K562 (cell line): ENCODE results near the gene MRPL57. TPM values are rescaled to one million over a fixed set of nuclear protein-coding genes. Genes with fewer than 3 reads are reported as not detected.
A peak's percentile ranks its signal among the peaks of the same experiment; 100 is the strongest.

Experiments
- ATAC-seq: fragments of 200-7000 bp; cut with Tn5 transposase; 3 replicates; pipeline ENCODE4 v1.9.1; 2020; ENCODE audit warnings: moderate library complexity
- BruUV-seq: library from RNA; stranded (reverse); fragments of 400-500 nt; replicated peaks from 2 replicates; lab custom pipeline; 2021; lab: Mats Ljungman, UMichigan
- CTCF ChIA-PET: fragments of 300-600 bp; formaldehyde crosslinking; extraction: SDS; loops from one replicate; lab custom pipeline; 2021; ENCODE audit warnings: low intra/inter-chr PET ratio; lab: Yijun Ruan, JAX
- POLR2A ChIA-PET: fragments of 300-600, 350-650 bp; sonication (Branson Sonifier 250); formaldehyde crosslinking; extraction: SDS; loops from one replicate; lab custom pipeline; 2021; ENCODE audit warnings: antibody characterized with exemption, inconsistent platforms; lab: Yijun Ruan, JAX
- DNase-seq, 4 experiments: peaks; one replicate each; pipeline versions ENCODE4 v3.0.0 to v3.0.0-alpha.2; 2011 to 2018; ENCODE audit warnings: low spot score in 3 of 4, mixed read lengths in 3 of 4; ENCODE audit errors: extremely low read depth in 1 of 4
- FAIRE-seq: peaks from 2 replicates; lab custom pipeline; 2011; peaks lifted over from hg19 to GRCh38; lab: Jason Lieb, UNC
- H2AFZ ChIP-seq: 2 replicates; pipeline ENCODE4 v1.6.0; 2011; ENCODE audit warnings: low read depth, low read length, control low read depth, inconsistent platforms
- H3K27ac ChIP-seq: fragments of 200-600 bp; 3 replicates; pipeline ENCODE4 v1.8.0; 2011; ENCODE audit warnings: low read depth, mild to moderate bottlenecking, control low read depth, inconsistent platforms, low read length, moderate library complexity, mixed read lengths; ENCODE audit errors: extremely low read depth
- H3K27me3 ChIP-seq, 2 experiments: fragments of 300-600 bp in 1 of 2; 2 replicates in 1 of 2; 3 replicates in 1 of 2; pipeline versions ENCODE4 v1.6.0 to v1.8.0; 2011; ENCODE audit warnings: inconsistent platforms in 2 of 2, low read length in 2 of 2, mild to moderate bottlenecking in 1 of 2, mixed read lengths in 1 of 2, moderate library complexity in 1 of 2; ENCODE audit not compliant: control insufficient read depth in 2 of 2, insufficient read depth in 2 of 2
- H3K36me3 ChIP-seq: fragments of 300-600 bp; 3 replicates; pipeline ENCODE4 v1.8.0; 2011; ENCODE audit warnings: mild to moderate bottlenecking, low read length, inconsistent platforms; ENCODE audit not compliant: control insufficient read depth, insufficient read depth
- H3K4me1 ChIP-seq, 2 experiments: fragments of 200-600 bp in 1 of 2; replicated peaks in 1 of 2; 2 replicates in 1 of 2; 3 replicates in 1 of 2; pipeline versions ENCODE4 v1.5.1 to v1.8.0; 2011; ENCODE audit warnings: inconsistent platforms in 2 of 2, low read length in 2 of 2, mild to moderate bottlenecking in 1 of 2, mixed read lengths in 1 of 2, moderate library complexity in 1 of 2; ENCODE audit not compliant: control insufficient read depth in 2 of 2, insufficient read depth in 2 of 2
- H3K4me2 ChIP-seq: 2 replicates; pipeline ENCODE4 v1.6.1; 2011; ENCODE audit warnings: low read length, control low read depth, inconsistent platforms, mixed read lengths; ENCODE audit not compliant: insufficient read depth
- H3K4me3 ChIP-seq: fragments of 200-600 bp; sonication (generic), shearing (Covaris generic); 2 replicates; pipeline ENCODE4 v1.5.1; 2016; ENCODE audit warnings: control low read depth, inconsistent platforms
- H3K79me2 ChIP-seq: fragments of 200-600 bp; 3 replicates; pipeline ENCODE4 v1.8.0; 2011; ENCODE audit warnings: low read length, inconsistent platforms; ENCODE audit not compliant: control insufficient read depth, insufficient read depth
- H3K9ac ChIP-seq, 2 experiments: 2 replicates each; pipeline versions ENCODE4 v1.6.0 to v1.6.1; 2011; ENCODE audit warnings: low read depth in 2 of 2, low read length in 2 of 2, control low read depth in 1 of 2, inconsistent platforms in 1 of 2, mild to moderate bottlenecking in 1 of 2, mixed read lengths in 1 of 2; ENCODE audit not compliant: insufficient read depth in 1 of 2
- H3K9me1 ChIP-seq: one replicate; pipeline ENCODE4 v1.6.0; 2011; ENCODE audit warnings: inconsistent platforms, mild to moderate bottlenecking, low read length, moderate library complexity; ENCODE audit not compliant: control insufficient read depth, insufficient read depth
- H3K9me3 ChIP-seq: replicated peaks from 2 replicates; pipeline ENCODE4 v1.5.1; 2011; ENCODE audit warnings: low read depth, low read length, inconsistent platforms; ENCODE audit not compliant: control insufficient read depth, insufficient read depth
- H4K20me1 ChIP-seq: replicated peaks from 2 replicates; pipeline ENCODE4 v1.6.1; 2011; ENCODE audit warnings: low read length, inconsistent platforms, mixed read lengths; ENCODE audit not compliant: control insufficient read depth, insufficient read depth
- CREM ChIP-seq: IDR thresholded peaks from 2 replicates; pipeline ENCODE4 v1.6.1; 2014; ENCODE audit warnings: antibody characterized with exemption, low read depth
- CXXC5 ChIP-seq: fragments of 250-450 bp; sonication (Bioruptor Pico); IDR thresholded peaks from 2 replicates; pipeline ENCODE4 v1.8.0; 2022; ENCODE audit warnings: inconsistent platforms, mild to moderate bottlenecking, moderate library complexity
- DPF2 ChIP-seq: fragments of 450-650 bp; IDR thresholded peaks from 2 replicates; pipeline ENCODE4 v1.6.1; 2016
- ETV5 ChIP-seq: sonication (generic); formaldehyde crosslinking; IDR thresholded peaks from 2 replicates; pipeline ENCODE4 v1.4.0; 2020; ENCODE audit warnings: low read depth, mild to moderate bottlenecking, missing genetic modification reagents
- GTF2A2 ChIP-seq: IDR thresholded peaks from 2 replicates; pipeline ENCODE4 v1.6.1; 2016; ENCODE audit warnings: mild to moderate bottlenecking, missing genetic modification characterization, missing compliant biosample characterization
- ILK ChIP-seq: fragments of 450-650 bp; IDR thresholded peaks from 2 replicates; pipeline ENCODE4 v1.6.1; 2016; ENCODE audit warnings: missing genetic modification characterization, low read depth, mild to moderate bottlenecking, missing compliant biosample characterization, moderate library complexity, borderline replicate concordance
- KDM4B ChIP-seq, 2 experiments: fragments of 450-650 bp in 1 of 2; sonication (generic) in 1 of 2; IDR thresholded peaks; 2 replicates each; pipeline ENCODE4 v1.6.1; 2016 to 2017; ENCODE audit warnings: borderline replicate concordance in 2 of 2, antibody characterized with exemption in 1 of 2, low read depth in 1 of 2, mild to moderate bottlenecking in 1 of 2
- OTX1 ChIP-seq: fragments of 450-650 bp; formaldehyde crosslinking; IDR thresholded peaks from 2 replicates; pipeline ENCODE4 v1.4.0; 2022; ENCODE audit warnings: mild to moderate bottlenecking
- POLR2A ChIP-seq: fragments of 450-650 bp; conservative IDR thresholded peaks from 2 replicates; pipeline ENCODE4 v1.6.1; 2016
- RBM15 ChIP-seq: fragments of 200-400 bp; formaldehyde crosslinking; IDR thresholded peaks from 2 replicates; pipeline ENCODE4 v1.6.1; 2018; ENCODE audit warnings: mild to moderate bottlenecking, low read length, moderate library complexity; ENCODE audit not compliant: insufficient read depth
- YBX1 ChIP-seq: fragments of 450-650 bp; IDR thresholded peaks from 2 replicates; pipeline ENCODE4 v1.7.1; 2016; ENCODE audit warnings: mild to moderate bottlenecking
- ZC3H11A ChIP-seq: IDR thresholded peaks from 2 replicates; pipeline ENCODE4 v1.6.1; 2012; ENCODE audit warnings: low read depth, low read length, improper control_type of control experiment
- ZKSCAN8 ChIP-seq: fragments of 200-800 bp; sonication (Bioruptor generic); IDR thresholded peaks from 2 replicates; pipeline ENCODE4 v1.6.1; 2016; ENCODE audit warnings: missing genetic modification characterization, missing compliant biosample characterization
- WGBS: fragments of 100-300 bp; shearing (Covaris generic); methylation state at CpG from one replicate; pipeline ENCODE4 v1.1.6; 2016; ENCODE audit warnings: low coverage, mixed read lengths; ENCODE audit not compliant: insufficient coverage; ENCODE audit errors: missing lambda C conversion rate; 5-methylcytosine and 5-hydroxymethylcytosine counted together
- in situ Hi-C: fragments of 300-500 bp; cut with MboI; formaldehyde crosslinking; loops from 4 replicates; pipeline ENCODE4 v1.15.0; 2018; ENCODE audit warnings: inconsistent platforms, mixed read lengths
- intact Hi-C: fragments of 100-400 bp; cut with micrococcal nuclease; formaldehyde crosslinking; loops from 2 replicates; pipeline ENCODE4 v1.14.2; 2022
- polyA plus RNA-seq, 8 experiments: library from polyadenylated mRNA; depleted of rRNA in 4 of 8; stranded (reverse) in 5 of 8; unstranded in 3 of 8; fragments of >200 nt; fragmentation: Nextera tagmentation in 2 of 8; fragmentation: Illumina TruSeq in 1 of 8; extraction: Ambion mirVana in 2 of 8; extraction: Trizol in 1 of 8; gene quantifications; 2 replicates each; pipeline versions ENCODE4 v1.2.1 to v1.2.3, GENCODE V29; 2011 to 2014; ENCODE audit warnings: inconsistent platforms in 1 of 8, missing spikeins in 1 of 8
- total RNA-seq, 7 experiments: library from RNA; depleted of rRNA in 6 of 7; stranded (reverse); fragments of >200 nt in 6 of 7; fragmentation: Illumina TruSeq in 2 of 7; extraction: Trizol in 2 of 7; gene quantifications; 2 replicates each; pipeline versions ENCODE4 v1.2.1 to v1.2.3, GENCODE V29; 2011 to 2021; ENCODE audit warnings: low replicate concordance in 1 of 7

MRPL57 gene
- total and polyA plus RNA-seq, 9 of the 15 experiments (the other 6 are each of a cell fraction or from before 2014, with no cell fraction given) = 6.5 to 40.4 (median 15.7) TPM

- H3K79me2 ChIP-seq = peaks cover 13% of the 10 kb centered on the region; the same call in 2 of the 3 replicates
- H3K4me3 ChIP-seq = no peak overlapping the region
- no peak overlapping the region for H3K9ac ChIP-seq
- ChIA-PET CTCF (no interaction called here), POLR2A (interaction anchor here (1.0 kb wide), 1 partner anchor 15 kb away, joined by 3 read pairs; no protein-coding TSS in a partner anchor)
- BruUV-seq = no TSS peak
- no peaks in the 10 kb centered on the region for H3K9me3 ChIP-seq
- no peak overlapping the region for H2AFZ ChIP-seq
- FAIRE-seq (no peak), ATAC-seq (peak; percentile 23; the same call in 2 of the 3 replicates), DNase-seq (no peak)
- no peak overlapping the region for H3K4me2 ChIP-seq
- no peaks in the 10 kb centered on the region for H3K9me1 ChIP-seq
- H3K27ac ChIP-seq = no peak overlapping the region
- TF ChIP-seq CREM = no peak
- TF ChIP-seq ZKSCAN8 = no peak
- no peak for TF ChIP-seq KDM4B (IDR thresholded peaks at IDR 0.05; ENCODE audit: borderline replicate concordance in 2 of 2, low read depth in 1 of 2)
- TF ChIP-seq YBX1 = no peak
- TF ChIP-seq OTX1 = no peak
- no peak for TF ChIP-seq RBM15
- TF ChIP-seq POLR2A = no peak
- TF ChIP-seq DPF2 = no peak
- no peak for TF ChIP-seq CXXC5 (CRISPR knock-in tag)
- no peak for TF ChIP-seq ETV5
- no peak for TF ChIP-seq GTF2A2 (tag)
- TF ChIP-seq ZC3H11A = no peak
- TF ChIP-seq ILK (tag) = no peak
- no peaks in the 10 kb centered on the region for H3K4me1 ChIP-seq
- H4K20me1 ChIP-seq = 0 out of 2 replicates have a peak, but pooled peaks cover 6% of the 10 kb centered on the region
- intact Hi-C loops = no loop called here
- in situ Hi-C loops = no loop called here
- WGBS = 53% methylated on average over 4 of the region's 5 CpGs
- peaks cover 34% of the 10 kb centered on the region; the same call in 2 of the 3 replicates for H3K36me3 ChIP-seq
- no peaks in the 10 kb centered on the region for H3K27me3 ChIP-seq
Observed at GRCh38 chr13:21148557-21149258, 27.8 kb upstream of the MRPL57 start.
